Esophagus muscularis mucosa (tissue), 4 donors: ENCODE measurements around the gene AFF3. TPM values are rescaled to one million over a fixed set of nuclear protein-coding genes. Genes with fewer than 3 reads are reported as not detected.

Source experiments
- DNase-seq: peaks from one replicate; pipeline ENCODE4 v3.0.0-alpha.2; 2017; ENCODE audit errors: extremely low spot score
- H3K27ac ChIP-seq, 4 donors: fragments of 200-600 bp; sonication (generic); replicated peaks in 1 of 4; 1 replicate in 3 of 4; 2 replicates in 1 of 4; pipeline ENCODE4 v1.5.1; 2016 to 2019; ENCODE audit warnings: mild to moderate bottlenecking in 1 of 4
- H3K27me3 ChIP-seq, 4 donors: fragments of 200-600 bp; sonication (generic); one replicate each; pipeline versions ENCODE4 v1.5.1 to v1.6.0; 2016 to 2019
- H3K36me3 ChIP-seq, 4 donors: fragments of 200-600 bp; sonication (generic); one replicate each; pipeline ENCODE4 v1.5.1; 2016 to 2019
- H3K4me1 ChIP-seq, 4 donors: fragments of 200-600 bp; sonication (generic); one replicate each; pipeline ENCODE4 v1.5.1; 2016 to 2019
- H3K4me3 ChIP-seq, 4 donors: fragments of 200-600 bp; sonication (generic); 1 replicate in 2 of 4; 2 replicates in 2 of 4; pipeline ENCODE4 v1.5.1; 2016 to 2019; ENCODE audit warnings: mild to moderate bottlenecking in 4 of 4, moderate library complexity in 1 of 4
- H3K9me3 ChIP-seq, 4 donors: fragments of 200-600 bp; sonication (generic); 1 replicate in 3 of 4; 2 replicates in 1 of 4; pipeline ENCODE4 v1.5.1; 2016 to 2019
- EP300 ChIP-seq: sonication (generic); formaldehyde crosslinking; IDR thresholded peaks from one replicate; pipeline ENCODE4 v1.6.1; 2017; ENCODE audit warnings: antibody characterized with exemption
- POLR2A ChIP-seq: fragments of 450-650 bp; IDR thresholded peaks from one replicate; pipeline ENCODE4 v1.6.1; 2017; ENCODE audit warnings: antibody characterized with exemption, moderate library complexity, mild to moderate bottlenecking, low read depth
- POLR2AphosphoS5 ChIP-seq, 2 donors: sonication (generic); formaldehyde crosslinking; IDR thresholded peaks; one replicate each; pipeline ENCODE4 v1.6.1; 2017; ENCODE audit warnings: antibody characterized with exemption in 2 of 2
- WGBS: methylation state at CpG from one replicate; pipeline ENCODE4 v1.1.5; 2018; 5-methylcytosine and 5-hydroxymethylcytosine counted together
- intact Hi-C: fragments of 100-400 bp; cut with DNase I; formaldehyde crosslinking; loops from one replicate; pipeline ENCODE4 v1.15.1; 2023
- total RNA-seq, 4 donors: library from RNA; depleted of rRNA; stranded (reverse); fragments of >200 nt; gene quantifications; one replicate each; pipeline versions ENCODE4 v1.1.0 to v1.2.1, GENCODE V29; 2016
- TF ChIP-seq, protein P1 (sequence below), 3 experiments: fragments of 200-600 bp in 2 of 3; fragments of 450-650 bp in 1 of 3; sonication (generic) in 2 of 3; IDR thresholded peaks; one replicate each; pipeline ENCODE4 v1.5.1; 2017 to 2019; ENCODE audit warnings: antibody characterized with exemption in 3 of 3, mild to moderate bottlenecking in 2 of 3, moderate library complexity in 1 of 3

AFF3 gene
- total RNA-seq, 4 donors from 2014 or later: 36.4 to 99.5 (median 56.9) TPM

DNA sequence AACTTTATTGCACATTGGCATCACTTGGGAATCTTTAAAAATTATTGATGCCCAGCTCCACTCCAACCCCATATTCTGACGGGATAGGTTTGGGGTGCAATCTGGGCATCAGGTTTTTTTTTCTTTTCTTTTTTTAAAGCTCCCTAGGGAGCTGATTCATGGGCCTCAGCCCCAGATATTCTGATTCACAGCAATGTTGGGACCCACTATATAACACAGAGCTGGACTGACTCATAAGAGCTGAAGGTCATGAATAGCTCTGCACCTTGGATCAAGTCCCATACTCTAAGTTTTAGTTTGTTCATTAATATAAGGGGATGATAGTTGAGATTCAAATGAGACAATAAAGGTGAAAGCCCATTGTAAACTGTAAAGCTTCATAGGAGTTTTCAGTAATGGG is 461.4 kb downstream of the AFF3 start:
- H3K4me3 ChIP-seq: no peak overlapping the region
- WGBS: 88% methylated on average over 1 of the region's 1 CpG
- no peak for TF ChIP-seq POLR2AphosphoS5 (IDR thresholded peaks at IDR 0.05)
- TF ChIP-seq, protein P1, sequence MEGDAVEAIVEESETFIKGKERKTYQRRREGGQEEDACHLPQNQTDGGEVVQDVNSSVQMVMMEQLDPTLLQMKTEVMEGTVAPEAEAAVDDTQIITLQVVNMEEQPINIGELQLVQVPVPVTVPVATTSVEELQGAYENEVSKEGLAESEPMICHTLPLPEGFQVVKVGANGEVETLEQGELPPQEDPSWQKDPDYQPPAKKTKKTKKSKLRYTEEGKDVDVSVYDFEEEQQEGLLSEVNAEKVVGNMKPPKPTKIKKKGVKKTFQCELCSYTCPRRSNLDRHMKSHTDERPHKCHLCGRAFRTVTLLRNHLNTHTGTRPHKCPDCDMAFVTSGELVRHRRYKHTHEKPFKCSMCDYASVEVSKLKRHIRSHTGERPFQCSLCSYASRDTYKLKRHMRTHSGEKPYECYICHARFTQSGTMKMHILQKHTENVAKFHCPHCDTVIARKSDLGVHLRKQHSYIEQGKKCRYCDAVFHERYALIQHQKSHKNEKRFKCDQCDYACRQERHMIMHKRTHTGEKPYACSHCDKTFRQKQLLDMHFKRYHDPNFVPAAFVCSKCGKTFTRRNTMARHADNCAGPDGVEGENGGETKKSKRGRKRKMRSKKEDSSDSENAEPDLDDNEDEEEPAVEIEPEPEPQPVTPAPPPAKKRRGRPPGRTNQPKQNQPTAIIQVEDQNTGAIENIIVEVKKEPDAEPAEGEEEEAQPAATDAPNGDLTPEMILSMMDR (IDR thresholded peaks at IDR 0.05): no peak
- no peak for TF ChIP-seq EP300
- no peak for TF ChIP-seq POLR2A
- peaks cover 0 to 5% (median 0%) of the 10 kb centered on the region in 4 donors for H3K36me3 ChIP-seq
- intact Hi-C loops: no loop called here
- no peak for DNase-seq
- H3K27me3 ChIP-seq: no peaks in the 10 kb centered on the region
- H3K4me1 ChIP-seq: peaks cover 0 to 3% (median 1%) of the 10 kb centered on the region in 4 donors
- no peaks in the 10 kb centered on the region for H3K9me3 ChIP-seq
- no peak overlapping the region for H3K27ac ChIP-seq

DNA sequence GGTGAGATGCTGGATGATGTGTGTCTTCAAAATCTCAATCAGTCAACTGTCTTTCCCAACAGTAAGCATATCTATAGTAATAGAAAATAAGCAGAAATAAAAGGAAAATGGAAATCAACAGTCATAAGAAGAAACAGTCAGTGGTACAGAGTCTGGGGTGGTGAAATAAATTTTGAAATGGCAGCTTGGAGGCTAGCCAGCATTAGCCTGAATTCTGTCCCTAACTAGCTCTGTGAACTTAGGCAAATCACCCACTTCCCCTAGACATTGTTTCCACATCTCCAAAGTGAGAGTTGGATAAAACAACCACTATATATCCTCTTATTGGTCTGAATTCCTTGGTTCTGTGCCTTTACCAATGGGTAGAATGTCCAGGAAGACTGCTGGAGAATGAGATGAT is 462.9 kb downstream of the AFF3 start:
- Histone ChIP-seq H3K36me3 (peaks cover 0 to 5% (median 0%) of the 10 kb centered on the region in 4 donors), H3K4me1 (peaks cover 0 to 3% (median 1%) of the 10 kb centered on the region in 4 donors), H3K27ac (no peak overlapping the region), H3K9me3 (no peaks in the 10 kb centered on the region), H3K4me3 (no peak overlapping the region), H3K27me3 (no peaks in the 10 kb centered on the region)
- DNase-seq: no peak
- no peak for TF ChIP-seq POLR2A
- no peak for TF ChIP-seq EP300
- no peak for TF ChIP-seq POLR2AphosphoS5 (IDR thresholded peaks at IDR 0.05)
- TF ChIP-seq, protein P1 (IDR thresholded peaks at IDR 0.05): no peak
- intact Hi-C loops: no loop called here

DNA sequence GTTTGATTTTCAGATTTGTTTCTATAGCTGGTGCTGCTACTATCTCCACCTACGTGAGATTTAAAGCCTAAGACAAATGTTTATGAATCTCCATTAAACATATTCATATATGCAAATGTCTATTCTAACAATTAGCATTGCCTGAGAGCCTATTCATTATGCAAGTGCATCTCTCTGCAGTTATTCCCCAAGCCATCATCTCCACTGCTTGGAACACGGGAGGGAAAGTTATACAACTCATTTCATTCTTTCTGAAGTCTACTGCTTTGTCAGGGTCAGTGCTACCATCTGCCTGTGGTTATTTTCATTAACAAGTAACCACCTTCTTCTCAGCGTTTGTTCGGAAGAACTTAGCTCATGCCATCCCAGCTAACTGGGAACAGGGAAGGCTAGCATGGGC is 463.8 kb downstream of the AFF3 start:
- no peak for DNase-seq
- no peak overlapping the region for H3K4me3 ChIP-seq
- H3K4me1 ChIP-seq: peaks cover 0 to 3% (median 1%) of the 10 kb centered on the region in 4 donors
- H3K9me3 ChIP-seq: no peaks in the 10 kb centered on the region
- WGBS: 69% methylated on average over 4 of the region's 4 CpGs
- intact Hi-C loops: no loop called here
- H3K27ac ChIP-seq: no peak overlapping the region
- no peaks in the 10 kb centered on the region for H3K27me3 ChIP-seq
- TF ChIP-seq POLR2A (no peak), POLR2AphosphoS5 (IDR thresholded peaks at IDR 0.05) (no peak), EP300 (no peak)
- TF ChIP-seq, protein P1 (IDR thresholded peaks at IDR 0.05): no peak
- H3K36me3 ChIP-seq: peaks cover 0 to 5% (median 0%) of the 10 kb centered on the region in 4 donors

DNA sequence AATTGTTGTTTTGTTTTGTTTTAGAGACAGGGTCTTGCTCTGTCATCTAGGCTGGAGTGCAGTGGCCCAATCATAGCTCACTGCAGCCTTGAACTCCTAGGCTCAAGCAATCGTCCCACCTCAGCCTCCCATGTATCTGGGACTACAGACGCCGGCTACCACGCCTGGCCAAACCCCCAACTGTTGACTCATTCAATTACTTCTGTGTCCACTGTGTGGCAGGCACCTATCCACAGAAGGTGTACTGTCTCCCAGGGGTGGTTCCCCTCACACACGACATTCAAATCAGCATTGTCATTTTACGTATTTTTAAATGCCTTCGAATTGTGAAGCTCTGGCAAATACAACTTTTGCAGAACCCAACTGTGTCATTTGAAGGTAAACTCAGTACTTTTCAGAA is 464.6 kb downstream of the AFF3 start:
- H3K9me3 ChIP-seq: no peaks in the 10 kb centered on the region
- WGBS: 97% methylated on average over 7 of the region's 7 CpGs
- no peaks in the 10 kb centered on the region for H3K27me3 ChIP-seq
- H3K4me1 ChIP-seq: peaks cover 0 to 3% (median 1%) of the 10 kb centered on the region in 4 donors
- no peak for TF ChIP-seq POLR2AphosphoS5 (IDR thresholded peaks at IDR 0.05)
- TF ChIP-seq, protein P1 (IDR thresholded peaks at IDR 0.05): no peak
- no peak for TF ChIP-seq EP300
- no peak for TF ChIP-seq POLR2A
- intact Hi-C loops: no loop called here
- DNase-seq: no peak
- no peak overlapping the region for H3K4me3 ChIP-seq
- H3K27ac ChIP-seq: no peak overlapping the region
- peaks cover 0 to 5% (median 0%) of the 10 kb centered on the region in 4 donors for H3K36me3 ChIP-seq

DNA sequence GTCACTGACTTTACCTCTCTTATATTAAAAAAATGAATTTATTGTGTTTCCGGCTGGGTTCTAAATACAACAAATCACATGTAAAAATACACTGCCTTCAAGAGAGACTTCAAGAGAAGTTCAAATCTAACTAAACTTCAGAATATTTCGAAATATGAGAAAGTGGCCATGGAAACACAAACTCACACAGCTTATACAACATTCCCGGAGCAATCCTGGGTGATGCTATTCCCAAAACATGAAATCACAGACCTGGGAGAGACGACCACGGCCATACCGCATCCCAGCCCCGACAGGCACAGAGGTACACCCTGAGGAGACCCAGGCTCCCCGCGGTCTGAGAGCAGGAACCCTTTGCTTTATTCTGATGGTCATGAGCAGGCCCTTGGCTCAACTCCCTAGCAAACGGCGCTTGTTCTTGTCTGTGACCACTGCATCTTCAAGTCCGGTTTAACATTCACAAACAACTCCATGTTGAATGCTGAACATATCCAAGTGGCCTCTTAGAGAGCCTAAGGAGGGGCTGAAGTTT is 467.2 kb downstream of the AFF3 start:
- no peaks in the 10 kb centered on the region for H3K9me3 ChIP-seq
- H3K4me3 ChIP-seq: no peak overlapping the region
- TF ChIP-seq POLR2A: no peak
- TF ChIP-seq POLR2AphosphoS5 (IDR thresholded peaks at IDR 0.05): no peak
- TF ChIP-seq, protein P1 (IDR thresholded peaks at IDR 0.05): no peak
- TF ChIP-seq EP300: no peak
- intact Hi-C loops: no loop called here
- H3K27me3 ChIP-seq: no peaks in the 10 kb centered on the region
- H3K36me3 ChIP-seq: no peaks in the 10 kb centered on the region
- DNase-seq: no peak
- peaks cover under 1 to 17% (median 8%) of the 10 kb centered on the region in 4 donors for H3K4me1 ChIP-seq
- 92% methylated on average over 12 of the region's 12 CpGs for WGBS
- no peak overlapping the region for H3K27ac ChIP-seq
